Measurements from ENCODE around the gene MED9.

Gene MED9

DNA sequence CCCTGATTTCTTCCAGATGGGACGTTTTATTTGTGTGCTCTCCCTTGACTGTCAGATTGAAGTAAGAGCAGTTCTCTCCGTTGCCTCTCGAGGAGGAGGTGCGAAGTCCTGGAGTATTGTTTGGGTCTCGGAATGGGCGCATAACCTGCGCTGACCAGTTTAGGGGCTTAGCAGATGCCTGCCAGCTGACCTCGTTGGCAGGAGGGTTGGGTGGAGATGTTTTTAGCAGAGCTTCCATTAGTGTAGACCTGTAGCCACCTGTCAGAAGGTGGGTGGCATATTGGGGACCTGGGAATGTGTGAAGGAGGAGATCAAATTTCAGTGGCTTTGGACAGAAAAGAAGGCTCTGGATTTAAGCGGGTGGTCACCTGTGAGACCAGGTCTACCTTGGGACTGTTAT lies 15.8 kb downstream of the MED9 start:
- no peak for DNase-seq

DNA sequence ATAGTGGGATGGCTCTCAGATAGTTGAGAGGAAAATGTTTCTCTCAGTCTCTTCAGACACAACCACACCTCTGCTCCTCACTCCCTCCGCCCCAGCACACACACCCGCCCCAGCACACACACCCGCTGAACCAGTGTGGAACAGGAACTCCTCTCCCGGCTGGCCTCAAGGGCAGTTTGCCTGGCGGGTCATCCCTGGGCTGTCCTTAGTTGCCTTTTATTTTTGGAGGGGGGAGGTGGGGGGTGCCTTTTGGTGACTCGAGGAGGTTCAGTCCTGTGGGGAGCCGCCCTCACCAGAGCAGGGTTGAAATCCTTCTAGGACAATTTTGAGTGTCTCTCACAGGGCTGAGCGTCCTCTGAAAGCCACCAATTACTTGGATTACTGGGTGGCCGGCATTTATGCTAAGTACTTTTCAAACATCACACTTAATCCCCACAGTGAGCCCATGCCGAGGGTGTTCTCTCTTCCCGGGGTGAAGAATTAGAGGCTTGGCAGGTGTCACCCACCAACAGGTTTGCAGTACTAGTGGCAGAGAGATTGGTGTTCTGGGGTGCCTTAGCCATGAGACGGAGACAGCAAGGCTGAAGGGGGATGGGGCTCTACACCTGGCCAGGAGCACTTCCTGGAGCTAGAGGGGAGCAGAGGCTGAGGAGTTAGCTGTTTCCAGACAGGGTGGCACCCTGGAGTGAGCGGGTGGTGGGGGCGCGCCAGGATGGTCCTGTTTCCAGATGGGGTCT lies 16.6 kb downstream of the MED9 start:
- DNase-seq: no peak

GRCh38 chr17:17493986-17494466 lies 17.2 kb downstream of the MED9 start:
- DNase-seq: no peak

- no peak for DNase-seq
These were observed 17.7 kb downstream of the MED9 start for GRCh38 chr17:17494499-17494869.

GRCh38 chr17:17494870-17495535 lies 18.2 kb downstream of the MED9 start:
- no peak for DNase-seq

- DNase-seq: no peak
These were observed 18.9 kb downstream of the MED9 start for GRCh38 chr17:17495536-17496188.

DNA sequence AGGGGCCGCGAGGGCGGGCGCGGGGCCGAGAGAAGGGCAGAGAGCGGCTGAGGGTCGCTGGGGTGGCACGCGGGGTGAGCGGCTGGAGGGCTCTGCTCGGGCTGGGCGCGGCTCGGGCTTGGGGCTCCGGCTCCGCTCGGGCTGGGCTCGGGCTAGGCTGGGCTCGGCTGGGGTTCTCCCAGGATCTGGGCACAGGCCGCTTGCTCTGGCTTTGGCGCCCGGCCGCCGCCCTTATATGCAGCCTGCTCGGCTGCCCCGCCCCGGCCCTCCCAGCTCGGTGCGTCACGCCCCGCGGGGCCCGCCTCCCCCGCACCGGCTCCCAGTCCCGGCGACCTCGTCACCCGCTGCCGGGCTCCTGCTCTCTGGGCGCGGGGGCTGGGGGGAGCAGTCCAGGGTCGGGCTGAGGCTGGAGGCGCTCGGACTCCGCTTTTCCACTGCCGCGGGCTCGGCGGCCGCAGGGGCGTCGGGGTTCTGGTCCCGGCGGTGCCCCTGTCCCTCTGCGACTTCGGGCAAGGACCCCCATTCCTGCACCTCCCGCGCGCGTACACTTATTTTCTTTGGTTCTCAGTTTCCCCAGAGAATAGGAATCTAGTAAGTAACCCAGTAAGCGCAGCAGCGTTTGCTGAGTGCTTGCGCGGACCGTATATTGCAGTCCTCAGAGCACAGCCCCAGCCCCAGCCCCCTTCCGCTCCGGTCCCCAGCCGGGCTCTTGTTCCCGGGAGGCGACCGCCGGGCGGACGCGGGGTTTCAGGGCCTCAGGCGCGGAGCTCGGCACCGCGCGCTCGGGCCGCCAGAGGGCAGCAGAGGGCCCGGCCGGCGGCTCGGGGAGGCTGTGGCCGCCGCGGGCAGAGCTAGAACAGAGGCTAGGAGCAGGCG lies 19.6 kb downstream of the MED9 start, which contains the start of gene RASD1:
RASD1 (minus strand) TSS at position 207 of the 876 bp plus-strand sequence. CDS start 214 bp downstream, outside the sequence.
- peak; percentile 84 for DNase-seq

- DNase-seq: peak; percentile 11
These were observed 20.5 kb downstream of the MED9 start for GRCh38 chr17:17497065-17497844.

GRCh38 chr17:17497845-17498520 lies 21.2 kb downstream of the MED9 start:
- no peak for DNase-seq

GRCh38 chr17:17498606-17499301 lies 22.0 kb downstream of the MED9 start:
- no peak for DNase-seq

DNA sequence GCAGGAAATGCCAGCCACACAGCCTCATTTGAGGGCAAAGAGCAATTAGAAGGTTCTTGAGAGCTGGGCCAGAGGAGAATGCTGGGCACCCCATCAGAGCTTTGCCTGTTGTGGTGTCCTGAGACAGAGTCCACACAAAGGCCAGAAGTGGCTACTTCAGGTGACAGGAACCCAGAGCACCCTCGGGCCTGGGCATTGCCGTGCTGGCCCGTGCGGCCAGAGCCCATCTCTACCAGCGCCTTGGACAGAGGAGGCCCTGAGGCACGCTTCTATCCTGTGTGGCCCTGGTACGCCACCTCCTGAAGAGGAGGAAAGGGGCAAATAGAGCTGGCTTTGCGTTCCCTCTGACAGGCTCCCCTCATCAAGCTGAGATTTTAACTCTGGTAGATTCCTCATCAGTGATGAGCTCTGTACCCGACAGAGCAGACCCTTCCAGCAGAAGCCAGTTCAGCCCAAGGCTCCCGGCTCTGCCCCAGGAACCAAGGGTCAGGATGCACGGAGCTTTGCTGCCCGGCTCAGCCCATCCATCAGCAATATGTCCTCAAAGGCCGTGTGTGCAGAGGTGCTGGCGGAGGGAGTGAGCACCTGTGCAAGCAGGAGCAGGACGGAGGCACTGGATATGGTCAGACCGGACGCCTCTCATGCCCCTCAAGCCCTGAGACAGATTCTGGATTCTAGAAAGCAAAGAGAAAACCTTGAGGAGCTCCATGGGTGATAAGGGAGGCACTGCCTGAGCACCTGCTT lies 22.8 kb downstream of the MED9 start:
- DNase-seq: no peak

DNA sequence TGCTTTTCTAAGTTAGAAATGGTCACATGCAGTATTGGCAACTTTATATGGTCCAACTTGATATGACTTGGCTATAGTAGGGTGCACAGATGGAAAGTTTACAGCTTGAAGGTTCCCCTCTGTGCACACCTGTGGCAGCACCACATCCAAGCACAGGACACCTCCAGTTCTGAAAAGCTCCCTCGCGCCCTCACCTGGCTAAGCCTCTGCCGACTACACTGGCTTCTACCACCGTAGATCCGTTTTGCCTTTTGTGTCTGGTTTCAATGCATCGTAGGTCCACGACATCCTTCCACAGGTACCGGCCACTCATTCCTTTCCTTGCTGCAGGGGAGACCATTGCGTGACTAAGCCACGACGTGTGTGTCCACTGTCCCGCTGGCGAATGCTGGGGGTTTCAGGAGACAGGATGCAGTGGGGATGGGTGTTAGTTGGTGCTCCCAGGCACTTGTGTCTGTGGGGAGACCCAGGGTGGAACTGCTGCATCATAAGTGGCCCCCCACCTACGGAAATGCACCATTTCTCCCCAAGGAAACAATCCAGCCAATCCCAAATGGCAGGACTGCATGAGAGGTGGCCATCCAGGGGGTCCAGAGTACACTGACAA lies 24.3 kb downstream of the MED9 start:
- peak; percentile 1 for DNase-seq

DNA sequence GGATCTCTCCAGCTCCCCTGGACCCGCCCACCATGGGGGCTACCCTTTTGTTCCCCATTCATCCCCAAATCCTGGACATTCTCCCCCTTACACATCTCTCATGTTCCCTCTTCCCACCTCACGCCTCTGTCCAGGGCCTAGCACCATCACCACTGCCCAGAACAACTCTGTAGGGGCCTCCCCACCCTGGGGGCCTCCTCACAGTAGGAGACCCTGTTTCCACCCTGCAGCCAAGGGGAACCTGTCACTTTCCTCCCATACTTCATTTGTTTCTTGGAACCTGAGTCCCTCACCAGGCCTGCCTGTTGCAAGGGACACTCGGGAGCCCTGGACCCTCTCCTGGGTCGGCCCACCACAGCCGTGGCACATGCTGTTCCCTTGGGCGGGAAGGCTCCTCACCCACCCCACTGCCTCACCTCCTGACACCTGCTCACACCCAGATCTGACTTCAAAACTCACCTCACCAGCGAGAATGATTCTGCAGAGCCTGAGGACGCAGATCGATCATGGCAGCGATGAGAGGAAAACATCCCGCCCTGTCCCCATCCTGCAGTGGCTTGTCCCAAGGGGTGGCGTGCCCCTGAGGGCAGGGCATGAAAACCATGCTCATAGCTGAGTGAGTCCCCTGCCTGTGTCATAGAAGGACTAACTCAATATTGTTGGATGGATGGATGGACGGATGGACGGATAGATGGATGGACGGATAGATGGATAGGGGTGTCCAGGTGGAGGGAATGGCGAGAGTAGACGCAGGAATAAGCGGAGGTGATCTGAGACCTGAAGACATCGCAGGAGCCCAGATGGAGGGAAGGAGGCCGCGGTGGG lies 26.2 kb downstream of the MED9 start:
- DNase-seq: no peak

DNA sequence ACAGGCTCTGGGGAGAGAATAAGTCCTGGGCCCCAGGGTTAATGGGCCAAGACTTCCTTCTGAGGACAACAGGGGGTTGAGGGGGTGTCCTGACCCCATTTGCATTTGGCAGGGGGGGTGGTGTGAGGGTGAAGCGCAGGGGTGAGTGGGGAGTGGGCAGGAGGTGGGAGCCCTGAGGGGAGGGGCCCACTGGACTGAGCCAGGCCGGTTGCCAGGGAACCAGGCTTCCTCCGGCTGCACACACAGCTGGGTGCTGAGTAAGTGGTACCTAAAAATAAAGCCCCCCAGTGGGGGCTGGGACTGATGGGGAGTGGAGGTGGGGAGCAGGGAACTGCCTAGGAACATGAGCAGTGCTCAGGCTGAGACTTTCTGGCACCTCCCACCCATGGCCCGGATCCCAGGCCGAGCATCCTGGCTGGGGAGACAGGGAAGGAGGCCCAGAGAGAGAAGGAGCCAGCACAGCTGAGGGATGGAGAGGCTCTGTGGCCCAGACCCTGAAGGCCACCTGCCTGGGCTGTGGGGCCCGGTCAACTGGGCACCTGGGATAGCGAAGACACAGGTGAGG lies 26.8 kb downstream of the MED9 start:
- no peak for DNase-seq

DNA sequence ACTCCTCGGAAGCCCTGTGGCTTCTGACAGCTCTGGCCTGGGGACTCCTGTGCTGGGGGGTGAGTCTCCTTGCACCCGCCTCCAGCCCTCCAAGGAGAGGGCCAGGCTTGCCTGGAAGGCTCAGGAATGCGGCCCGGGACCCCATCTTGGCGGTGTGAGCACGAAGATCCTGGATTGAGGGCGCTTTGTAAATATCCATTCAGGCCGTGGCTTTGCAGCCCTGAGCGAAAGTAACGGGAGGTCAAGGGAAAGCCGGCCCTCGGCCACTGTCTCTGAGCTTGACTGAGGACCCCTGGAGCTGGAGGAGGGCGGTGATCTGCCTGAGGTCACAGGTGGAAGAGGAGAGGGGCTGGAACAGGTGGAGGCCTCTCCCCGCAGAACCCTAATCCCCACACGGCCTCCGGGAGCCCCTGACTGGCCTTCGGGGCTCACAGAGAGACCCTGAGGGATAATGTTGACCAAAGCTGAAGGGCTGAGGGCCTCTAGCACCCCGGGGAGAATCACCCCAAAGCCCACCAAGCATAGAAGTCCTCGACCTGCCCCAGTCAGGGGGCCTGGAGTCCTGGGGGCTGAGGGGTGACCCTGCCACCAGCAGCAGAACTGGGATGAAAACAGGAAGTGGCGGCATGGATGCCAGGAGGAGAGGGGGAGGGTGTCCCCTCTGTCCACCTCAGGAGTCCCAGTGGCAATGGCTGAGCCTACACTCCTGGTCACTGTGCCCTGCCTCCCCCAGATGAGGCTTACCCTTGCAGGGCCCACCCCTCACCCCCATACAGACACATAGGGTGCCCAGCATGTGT lies 27.7 kb downstream of the MED9 start:
- no peak for DNase-seq

- no peak for DNase-seq
These were observed 28.4 kb downstream of the MED9 start for GRCh38 chr17:17505151-17505550.

GRCh38 chr17:17505610-17506171 lies 28.9 kb downstream of the MED9 start:
- no peak for DNase-seq
